HG03439 (cell line): ENCODE data around the gene SYCP2.
"Not testable (repeated sequence)": the region's sequence is repeated elsewhere in the genome, so short reads cannot be mapped to it uniquely, and the experiment has no call there.

Experiments used
- ATAC-seq: cut with Tn5 transposase; IDR thresholded peaks from one replicate; pipeline ENCODE4 v1.9.1; 2021; ENCODE audit warnings: mild to moderate bottlenecking, moderate library complexity; ENCODE audit not compliant: unreplicated experiment

Gene SYCP2, protein sequence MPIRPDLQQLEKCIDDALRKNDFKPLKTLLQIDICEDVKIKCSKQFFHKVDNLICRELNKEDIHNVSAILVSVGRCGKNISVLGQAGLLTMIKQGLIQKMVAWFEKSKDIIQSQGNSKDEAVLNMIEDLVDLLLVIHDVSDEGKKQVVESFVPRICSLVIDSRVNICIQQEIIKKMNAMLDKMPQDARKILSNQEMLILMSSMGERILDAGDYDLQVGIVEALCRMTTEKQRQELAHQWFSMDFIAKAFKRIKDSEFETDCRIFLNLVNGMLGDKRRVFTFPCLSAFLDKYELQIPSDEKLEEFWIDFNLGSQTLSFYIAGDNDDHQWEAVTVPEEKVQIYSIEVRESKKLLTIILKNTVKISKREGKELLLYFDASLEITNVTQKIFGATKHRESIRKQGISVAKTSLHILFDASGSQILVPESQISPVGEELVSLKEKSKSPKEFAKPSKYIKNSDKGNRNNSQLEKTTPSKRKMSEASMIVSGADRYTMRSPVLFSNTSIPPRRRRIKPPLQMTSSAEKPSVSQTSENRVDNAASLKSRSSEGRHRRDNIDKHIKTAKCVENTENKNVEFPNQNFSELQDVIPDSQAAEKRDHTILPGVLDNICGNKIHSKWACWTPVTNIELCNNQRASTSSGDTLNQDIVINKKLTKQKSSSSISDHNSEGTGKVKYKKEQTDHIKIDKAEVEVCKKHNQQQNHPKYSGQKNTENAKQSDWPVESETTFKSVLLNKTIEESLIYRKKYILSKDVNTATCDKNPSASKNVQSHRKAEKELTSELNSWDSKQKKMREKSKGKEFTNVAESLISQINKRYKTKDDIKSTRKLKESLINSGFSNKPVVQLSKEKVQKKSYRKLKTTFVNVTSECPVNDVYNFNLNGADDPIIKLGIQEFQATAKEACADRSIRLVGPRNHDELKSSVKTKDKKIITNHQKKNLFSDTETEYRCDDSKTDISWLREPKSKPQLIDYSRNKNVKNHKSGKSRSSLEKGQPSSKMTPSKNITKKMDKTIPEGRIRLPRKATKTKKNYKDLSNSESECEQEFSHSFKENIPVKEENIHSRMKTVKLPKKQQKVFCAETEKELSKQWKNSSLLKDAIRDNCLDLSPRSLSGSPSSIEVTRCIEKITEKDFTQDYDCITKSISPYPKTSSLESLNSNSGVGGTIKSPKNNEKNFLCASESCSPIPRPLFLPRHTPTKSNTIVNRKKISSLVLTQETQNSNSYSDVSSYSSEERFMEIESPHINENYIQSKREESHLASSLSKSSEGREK (N-terminal part only)

DNA sequence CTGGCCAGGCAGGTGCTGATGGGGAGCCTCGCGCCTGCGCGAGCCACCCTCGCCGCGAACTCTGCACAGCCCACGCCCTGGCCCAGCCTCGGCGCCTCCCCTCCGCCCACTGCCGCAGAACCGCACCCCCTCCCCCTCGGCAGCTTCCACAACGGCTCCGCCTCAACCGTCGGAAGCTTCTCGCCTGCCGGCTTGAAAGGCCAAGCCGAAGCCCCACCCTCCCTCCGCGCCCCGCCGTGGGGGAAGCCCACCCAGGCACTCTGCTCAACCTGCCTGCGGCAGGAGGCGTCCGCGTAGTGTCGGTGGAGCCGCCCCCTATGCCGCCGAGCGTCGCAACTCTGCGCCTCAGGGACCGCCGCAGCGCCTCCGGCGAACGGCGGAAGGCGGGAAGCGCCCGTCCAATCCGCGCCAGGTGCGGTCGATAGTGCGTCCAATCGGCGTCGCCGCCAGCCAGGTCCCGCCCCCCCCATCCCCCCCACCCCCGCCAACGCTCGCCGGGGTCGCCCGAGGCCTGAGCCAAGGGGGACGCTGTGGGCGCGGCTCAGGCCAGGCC lies at the start of gene SYCP2:
Gene SYCP2 (minus strand): TSS at position 342 of the 553 bp plus-strand sequence. CDS start 11,224 bp downstream, outside the sequence.
- no peak for ATAC-seq

DNA sequence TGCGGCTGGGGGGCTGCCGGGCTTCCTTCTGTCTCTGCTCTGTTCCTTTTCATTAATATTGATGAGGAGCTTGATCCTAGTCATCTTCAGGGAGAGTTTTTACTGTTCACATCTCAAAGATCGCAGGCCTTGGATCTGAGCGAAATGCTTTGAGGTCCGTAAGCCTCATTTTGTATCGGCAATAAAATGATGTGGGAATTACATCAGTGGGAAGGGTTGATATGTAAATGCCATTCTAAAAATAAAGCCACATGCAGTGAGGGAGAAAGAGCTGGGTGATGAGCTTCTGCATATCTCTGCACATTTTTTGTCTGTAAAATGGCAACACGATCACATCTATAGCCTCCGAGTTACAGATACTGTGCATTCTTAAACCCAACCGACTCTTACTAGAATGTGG lies 49.6 kb upstream of the SYCP2 start:
- ATAC-seq: no peak

DNA sequence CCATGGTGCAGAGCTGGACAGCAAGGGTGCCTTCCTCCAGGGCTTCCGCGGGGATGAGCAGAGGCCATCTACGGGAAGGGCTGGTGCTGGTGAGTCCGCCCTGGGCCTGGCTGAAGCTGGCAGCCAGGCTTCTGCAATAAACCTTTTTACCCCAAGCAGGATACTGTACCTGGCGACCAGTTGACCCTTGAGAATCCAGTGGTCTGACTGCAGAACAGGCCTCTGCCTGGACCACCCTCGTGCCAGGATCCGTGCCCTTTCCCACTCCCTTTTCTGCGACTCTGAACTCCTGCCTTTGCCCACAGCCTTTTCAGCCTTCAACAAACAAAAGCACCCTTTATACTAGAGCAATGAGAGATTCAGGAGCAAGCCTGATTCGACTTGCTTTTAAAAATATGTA lies 43.6 kb upstream of the SYCP2 start:
- no peak for ATAC-seq

DNA sequence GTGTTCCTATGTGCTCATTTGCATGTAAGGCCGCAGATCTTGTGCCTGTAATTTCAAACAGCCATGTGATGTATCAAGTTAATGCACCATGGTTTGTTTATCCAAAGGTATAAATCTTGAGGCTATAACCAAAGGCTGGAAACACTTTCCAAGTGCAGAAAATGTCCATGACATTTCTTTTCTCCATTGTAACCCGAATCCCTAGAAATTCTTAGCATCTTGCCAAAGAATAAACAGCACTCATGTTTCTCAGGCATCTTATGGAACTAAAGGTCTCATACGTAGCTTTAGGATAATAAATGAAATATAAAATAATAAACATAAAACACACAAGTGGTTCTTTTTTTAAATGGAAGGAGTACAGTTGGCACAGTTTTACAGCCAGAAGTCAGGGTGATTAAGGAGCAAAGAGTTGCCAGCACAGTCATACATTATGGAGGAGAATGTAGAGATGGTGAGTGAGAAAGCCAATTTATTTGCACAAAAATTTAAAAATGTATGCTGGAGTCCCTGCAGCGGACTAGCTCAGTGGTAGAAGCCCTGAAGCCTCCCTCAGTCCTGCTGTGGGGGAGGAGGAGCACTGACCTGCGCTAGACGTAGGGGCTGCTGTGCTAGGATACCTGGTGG lies 42.8 kb upstream of the SYCP2 start:
- ATAC-seq: no peak

DNA sequence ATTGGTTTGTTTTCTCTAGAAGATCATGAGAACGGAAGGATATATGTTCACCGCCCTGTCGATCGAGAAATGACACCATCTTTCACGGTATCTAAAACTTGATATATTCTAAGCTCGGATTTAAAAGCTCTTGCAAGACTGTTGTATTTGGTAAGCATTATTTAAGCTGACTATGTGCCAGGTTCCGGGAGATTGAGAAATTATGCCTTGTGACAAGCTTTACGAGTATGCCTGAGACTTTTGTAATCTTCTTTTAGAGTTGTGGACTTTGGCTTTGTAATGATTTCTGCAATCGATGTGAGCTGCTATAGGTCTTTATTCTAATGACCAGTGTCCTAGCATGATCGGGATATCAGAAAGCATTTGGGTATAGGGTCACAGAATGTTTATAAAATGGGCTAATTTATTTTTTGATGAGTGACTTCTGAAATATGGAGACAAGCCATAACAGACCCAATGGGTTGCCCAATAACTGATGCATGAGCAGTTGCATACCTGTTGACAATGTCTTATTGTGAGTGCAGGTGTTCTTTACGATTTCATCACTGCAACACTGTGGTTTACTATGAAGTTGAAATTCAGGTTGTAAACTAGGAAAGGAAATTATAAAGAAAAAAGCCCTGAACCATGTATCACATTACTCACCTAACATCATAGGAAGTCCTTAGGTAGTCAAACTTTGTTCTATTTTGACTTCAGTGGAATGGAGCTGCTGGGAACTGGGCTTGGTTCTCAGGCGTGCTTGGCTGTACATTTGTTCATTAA lies 38.8 kb upstream of the SYCP2 start:
- no peak for ATAC-seq

DNA sequence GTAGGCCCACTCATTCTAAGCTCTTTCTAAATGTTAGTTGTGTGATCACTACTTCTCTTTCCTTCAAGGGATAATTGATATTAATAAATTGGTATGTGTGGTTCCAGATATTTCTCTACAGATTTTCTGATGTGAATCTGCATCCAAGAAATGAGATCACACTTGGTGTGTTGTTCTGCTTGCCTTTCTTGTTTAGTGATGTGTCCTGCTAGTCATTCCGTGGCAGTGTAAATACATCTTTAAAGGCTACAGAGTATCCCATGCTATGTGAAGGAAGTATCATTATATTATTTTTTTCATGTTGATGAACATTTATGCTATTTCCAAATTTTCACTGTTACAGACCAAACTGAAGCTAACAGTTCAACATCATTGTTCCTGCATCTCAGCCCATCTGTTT lies 38.0 kb upstream of the SYCP2 start:
- ATAC-seq: no peak

DNA sequence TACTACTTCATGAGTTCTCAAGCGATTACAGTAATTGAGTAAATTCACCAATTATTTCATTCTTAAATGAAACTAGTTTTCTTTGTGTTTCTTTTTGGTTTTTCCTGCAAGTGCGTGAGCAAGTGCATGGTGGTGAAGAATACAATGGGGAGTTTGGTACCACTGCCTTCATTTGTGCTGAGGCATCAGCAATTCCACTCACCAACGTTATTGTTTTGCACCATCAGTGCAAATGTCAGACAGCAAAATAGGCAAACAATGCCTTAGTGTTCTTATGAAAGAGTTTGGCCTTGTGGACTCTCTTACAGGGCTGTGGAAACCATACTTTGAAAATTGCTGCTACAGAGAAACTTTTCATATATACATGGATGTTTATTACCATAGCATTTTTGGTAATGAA lies 33.0 kb upstream of the SYCP2 start:
- no peak for ATAC-seq

DNA sequence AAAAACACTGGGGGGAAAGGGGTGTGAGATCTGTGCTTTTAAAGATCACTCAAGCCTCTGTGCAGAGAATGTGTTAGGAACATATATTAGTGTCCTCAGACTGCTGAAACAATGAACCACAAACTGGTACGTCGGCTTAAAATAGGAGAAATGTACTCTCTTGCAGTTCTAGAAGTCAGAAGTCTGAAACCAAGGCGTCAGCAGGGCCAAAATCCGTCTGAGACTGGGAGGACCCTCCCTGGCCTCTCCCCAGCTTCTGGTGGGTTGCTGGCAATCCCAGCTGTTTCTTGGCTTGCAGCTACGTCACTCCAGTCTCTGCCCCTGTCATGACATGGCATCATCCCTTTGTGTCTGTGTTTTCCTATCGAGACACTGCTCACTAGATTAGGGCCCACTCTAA lies 28.7 kb upstream of the SYCP2 start:
- no peak for ATAC-seq

DNA sequence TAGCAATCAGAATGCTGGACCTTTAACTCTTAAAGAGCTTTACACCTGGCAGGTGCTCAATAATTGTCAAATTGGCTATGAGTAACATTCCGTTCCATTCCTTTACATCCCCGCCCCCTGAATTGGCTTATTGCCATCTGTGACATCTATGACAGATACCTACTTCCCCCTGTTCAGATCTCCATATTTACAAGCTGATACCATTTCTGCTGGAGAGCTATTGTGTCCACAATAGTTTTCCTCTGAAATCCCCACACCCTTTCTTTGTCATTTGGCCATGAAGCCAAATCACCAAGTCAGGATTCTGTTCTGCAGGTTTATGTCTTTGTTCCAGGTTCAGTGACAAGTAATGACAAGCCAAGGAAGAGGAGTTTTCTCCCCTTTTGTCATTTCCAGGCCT lies 28.0 kb upstream of the SYCP2 start:
- no peak for ATAC-seq

DNA sequence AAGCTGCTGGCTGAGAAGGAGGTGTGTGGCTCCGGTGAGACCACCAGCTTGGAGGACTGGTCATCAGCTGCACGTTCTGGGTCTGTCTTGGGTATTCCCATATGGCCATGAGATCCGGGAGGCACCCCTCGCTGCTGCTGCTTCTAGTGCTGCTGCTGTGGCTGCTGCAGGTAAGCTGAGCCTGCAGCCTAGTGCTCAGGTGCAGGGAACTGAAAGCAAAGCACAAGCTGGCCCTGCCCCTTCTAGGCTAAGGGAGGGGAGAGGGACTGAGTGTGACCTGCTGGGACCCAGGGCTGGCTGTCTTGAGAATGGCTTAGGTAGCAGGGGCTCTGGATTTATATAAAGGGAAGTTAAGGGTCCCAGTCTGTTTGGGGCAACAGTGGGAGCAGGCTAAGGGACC lies 25.2 kb upstream of the SYCP2 start:
- ATAC-seq: no peak

DNA sequence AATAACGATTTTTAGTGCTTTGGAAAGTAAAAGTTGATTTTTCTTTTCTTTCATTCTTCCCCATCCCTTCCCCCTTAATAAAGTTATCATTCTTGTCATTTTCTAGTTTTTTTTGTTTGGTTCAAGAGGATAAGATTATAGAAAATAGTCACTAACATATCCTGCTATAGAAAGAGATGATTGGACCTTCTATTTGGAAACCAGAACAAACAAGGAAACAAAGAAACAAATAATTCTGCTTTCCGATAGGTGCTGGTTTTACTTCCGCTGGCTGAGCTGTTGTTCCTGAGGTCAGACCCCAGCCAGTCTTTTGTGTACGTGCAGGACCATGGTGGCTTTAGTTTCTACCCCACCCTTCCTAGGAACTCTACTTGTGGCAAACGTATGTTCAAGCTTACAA lies 24.7 kb upstream of the SYCP2 start, which contains the start of gene CDH26:
Gene CDH26 (plus strand): TSS at position 301 of the 400 bp plus-strand sequence. CDS start 304 bp downstream, outside the sequence.
- no peak for ATAC-seq

DNA sequence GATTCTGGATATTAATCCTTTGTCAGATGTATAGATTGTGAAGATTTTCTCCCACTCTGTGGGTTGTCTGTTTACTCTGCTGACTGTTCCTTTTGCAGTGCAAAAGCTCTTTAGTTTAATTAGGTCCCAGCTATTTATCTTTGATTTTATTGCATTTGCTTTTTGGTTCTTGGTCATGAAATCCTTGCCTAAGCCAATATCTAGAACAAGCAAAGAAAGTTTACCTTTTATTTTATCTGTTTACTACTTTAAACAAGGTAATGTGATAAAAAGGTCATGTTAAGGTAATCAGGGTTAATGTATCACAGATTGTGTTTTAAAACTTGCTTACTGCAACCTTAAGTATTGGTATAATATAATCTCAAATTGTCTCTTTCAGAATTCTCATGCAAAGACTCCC lies 24.1 kb upstream of the SYCP2 start:
- not testable (repeated sequence) for ATAC-seq

DNA sequence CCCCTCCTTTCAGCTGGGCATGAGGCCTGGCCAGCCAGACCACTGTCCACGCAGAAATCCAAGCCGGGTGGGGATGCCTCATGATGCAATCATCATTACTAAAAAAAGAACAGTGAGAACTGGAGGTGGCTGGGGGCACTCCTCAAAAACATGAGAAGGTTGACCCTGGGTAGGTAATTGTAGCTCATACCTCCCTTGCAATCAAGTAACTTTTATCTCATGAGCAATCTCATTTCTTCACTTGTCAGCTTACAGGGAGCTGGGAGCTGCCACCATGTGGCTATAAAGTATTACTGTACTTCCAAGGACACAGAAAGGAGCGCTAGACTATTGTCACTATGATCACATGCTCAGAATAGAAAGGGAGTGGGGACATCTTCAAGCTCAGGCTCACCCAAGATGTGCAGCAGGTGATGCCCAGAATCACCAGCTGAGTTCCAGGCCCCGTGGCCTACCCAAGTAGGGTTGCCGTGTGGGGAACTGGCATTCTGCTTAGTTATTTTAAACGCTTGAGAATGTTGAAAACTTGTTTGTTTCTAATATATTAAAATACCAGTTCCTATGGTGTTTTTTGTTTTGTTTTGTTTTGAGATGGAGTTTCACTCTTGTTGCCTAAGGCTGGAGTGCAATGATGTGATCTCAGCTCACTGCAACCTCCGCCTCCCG lies 21.8 kb upstream of the SYCP2 start:
- ATAC-seq: no peak

DNA sequence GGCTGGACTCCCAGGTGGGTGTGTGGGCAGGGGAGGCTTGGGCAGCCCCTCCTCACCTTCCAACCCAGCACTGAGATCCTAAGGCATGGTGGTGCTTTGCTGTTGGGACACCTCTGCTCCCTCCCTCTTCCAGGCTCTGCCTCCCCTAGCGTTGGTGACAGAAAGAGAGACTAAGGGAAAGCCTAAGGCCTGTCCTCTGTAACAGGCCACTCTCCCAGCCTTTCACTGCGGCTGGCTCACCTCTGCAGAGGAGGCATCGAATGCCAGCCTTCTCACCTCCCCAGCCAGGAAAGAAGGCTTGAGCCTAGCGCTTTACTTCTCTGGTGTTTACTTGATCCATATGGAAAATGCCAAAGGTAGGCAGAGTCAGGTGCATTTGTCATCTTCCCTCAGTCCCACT lies 21.3 kb upstream of the SYCP2 start:
- no peak for ATAC-seq

DNA sequence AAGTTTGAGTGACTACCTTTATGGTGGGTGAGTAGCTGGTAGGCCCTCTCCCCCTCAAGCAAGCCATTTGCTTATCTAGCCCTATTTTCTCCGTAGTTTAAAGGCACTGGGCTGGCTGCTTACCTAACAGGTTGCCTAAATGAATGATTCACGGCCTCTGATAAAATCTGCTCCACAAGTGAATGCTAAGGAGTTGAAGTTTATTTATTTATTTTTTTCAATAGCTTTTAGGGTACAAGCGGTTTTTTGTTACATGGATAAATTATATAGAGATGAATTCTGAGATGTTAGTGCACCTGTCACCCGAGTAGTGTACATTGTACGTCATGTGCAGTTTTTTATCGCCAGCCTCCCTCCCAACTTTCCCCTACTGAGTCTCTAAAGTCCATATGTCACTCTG lies 16.5 kb upstream of the SYCP2 start:
- ATAC-seq: no peak

DNA sequence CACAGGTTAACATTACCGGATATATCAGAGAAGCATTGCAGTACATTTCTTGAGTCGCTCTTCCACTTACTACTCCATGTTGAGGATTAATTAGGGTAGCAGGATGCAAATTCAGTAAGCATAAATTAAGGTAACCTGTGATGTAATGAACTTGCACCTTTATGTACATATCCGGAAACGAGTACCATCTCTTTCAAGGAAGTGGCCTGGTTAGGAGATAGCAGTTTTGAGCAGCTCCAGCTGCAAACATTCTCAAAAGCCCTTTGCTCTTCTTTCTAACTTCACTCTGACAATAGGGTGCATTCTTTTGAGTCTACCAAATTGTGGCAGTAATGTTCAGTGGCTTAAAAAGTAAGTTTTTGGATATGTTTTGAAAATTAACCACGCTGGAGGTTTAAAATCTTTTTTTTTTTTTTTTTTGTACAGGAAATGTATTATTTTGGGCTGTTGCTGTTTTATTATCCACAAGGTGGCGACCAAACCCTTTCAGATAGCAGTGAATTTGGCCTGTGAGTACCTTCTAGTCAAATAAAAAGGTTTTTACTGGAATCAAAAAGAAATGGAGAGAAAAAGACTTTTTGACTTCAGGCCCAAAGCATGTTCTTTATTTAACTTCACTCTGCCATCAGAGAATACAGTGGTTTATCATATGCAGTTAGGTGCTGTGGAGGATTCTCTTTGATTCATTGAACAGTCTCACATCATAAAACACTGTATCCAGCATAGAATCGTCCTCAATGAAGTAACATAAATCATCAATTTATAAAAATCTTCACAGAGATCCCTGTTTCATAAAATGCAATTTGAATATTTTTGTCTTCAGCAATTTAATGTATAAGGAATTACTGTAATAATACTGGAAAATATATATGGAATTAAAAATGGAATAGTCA lies 15.6 kb upstream of the SYCP2 start:
- no peak for ATAC-seq

DNA sequence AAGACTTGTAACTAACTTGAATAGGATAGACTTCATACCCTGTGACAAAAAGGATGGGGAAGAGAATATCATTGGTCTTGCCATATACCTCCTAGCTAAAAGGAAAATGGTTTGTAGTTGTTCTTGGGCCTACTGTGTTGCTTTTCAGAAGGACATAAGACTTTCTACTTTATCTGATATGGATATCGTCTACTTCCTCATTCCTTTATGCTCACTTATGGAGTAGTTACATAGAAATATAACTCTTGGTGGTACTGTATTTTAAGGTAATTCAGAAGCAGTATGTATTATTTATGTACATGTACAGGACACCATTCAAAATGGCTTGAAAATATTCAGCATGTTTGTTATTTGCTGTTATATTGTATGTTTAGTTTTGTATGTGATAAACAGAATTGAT lies 14.8 kb upstream of the SYCP2 start:
- no peak for ATAC-seq

DNA sequence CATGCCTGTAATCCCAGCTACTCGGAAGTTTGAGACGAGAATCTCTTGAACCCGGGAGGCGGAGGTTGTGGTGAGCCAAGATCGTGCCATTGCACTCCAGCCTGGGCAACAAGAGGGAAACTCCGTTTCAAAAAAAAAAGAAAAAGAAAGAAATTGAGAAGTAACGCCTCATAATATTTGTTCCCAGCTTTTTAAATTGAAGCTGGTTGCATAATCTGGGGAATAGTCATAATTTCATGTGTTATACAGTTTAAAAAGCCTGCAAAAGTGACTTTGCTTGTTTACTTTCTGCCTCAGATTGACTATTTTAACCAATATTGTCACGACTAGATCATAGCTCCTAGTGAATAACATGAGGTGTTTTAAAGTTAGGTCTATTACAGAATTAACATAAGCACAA lies 13.9 kb upstream of the SYCP2 start:
- no peak for ATAC-seq
